Measurements from ENCODE around the gene TMPRSS9. TPM values are rescaled to one million over a fixed set of nuclear protein-coding genes. Genes with fewer than 3 reads are reported as not detected.
"Not testable (repeated sequence)": the region's sequence is repeated elsewhere in the genome, so short reads cannot be mapped to it uniquely, and the experiment has no call there.

TMPRSS9 gene
- total and polyA plus RNA-seq, 4 donors, result 0.05 to 0.37 (median 0.09) TPM; not detected in 1

DNA sequence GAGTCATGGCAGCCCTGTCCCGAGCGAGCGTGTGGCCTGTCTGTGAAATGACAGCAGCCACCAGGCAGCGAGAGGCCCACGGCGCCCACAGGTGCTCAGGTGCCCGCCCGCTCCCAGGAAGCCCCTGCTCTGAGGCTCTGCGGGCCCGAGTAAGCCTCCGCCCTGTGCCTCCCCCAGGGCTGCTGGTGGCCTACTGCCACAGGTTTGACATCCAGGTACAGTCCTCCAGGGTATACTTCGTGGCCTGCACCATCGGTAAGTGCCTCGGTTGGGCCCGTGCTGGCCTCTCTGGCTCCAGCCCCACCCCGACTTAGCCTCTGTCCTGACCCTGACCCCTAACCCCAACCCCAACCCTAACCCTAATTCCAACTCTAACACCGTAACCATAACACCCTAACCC, 15.0 kb upstream of the TMPRSS9 start:
- no peak for ATAC-seq (ENCODE audit: insufficient read depth, low FRiP score)
- no peak for DNase-seq

DNA sequence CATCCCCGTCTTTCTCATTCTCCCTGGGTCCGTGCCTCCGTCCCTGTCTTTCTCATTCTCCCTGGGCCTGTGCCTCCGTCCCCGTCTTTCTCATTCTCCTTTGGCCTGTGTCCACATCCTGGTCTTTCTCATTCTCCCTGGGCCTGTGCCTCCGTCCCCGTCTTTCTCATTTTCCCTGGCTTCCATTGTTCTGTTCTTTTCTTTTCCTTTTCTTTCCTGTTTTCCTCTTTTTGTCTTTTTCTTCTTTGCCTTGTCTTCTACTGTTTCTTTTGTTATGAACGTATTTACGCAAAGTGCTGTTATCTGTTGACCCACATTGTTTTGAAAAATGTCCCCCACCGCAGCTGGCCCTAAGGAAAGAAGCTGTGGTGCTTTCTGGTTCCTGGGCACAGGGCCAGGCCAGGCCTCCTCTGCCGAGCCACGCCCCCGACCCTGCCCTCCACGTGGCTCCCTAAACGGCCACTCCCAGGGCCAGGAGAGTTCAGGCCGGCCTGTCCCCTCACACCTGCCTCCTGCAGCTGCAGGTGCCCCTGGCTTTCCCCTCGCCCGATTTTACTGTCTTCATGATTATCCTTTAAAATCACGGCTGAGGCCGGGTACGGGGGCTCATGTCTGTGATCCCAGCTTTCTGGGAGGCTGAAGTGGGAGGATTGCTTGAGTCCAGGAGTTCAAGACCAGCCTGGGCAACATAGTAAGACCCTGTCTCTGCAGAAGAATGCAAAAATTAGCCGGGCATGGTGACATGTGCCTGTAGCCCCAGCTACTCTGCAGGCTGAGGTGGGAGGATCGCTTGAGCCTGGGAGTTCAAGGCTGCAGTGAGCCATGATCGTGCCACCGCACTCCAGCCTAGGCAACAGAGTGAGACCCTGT, 14.0 kb upstream of the TMPRSS9 start:
- no peaks in the 10 kb centered on the region for H3K27me3 ChIP-seq (ENCODE audit: control insufficient read depth in 3 of 3, insufficient read depth in 3 of 3, low read length in 2 of 3)
- TF ChIP-seq, protein P1, sequence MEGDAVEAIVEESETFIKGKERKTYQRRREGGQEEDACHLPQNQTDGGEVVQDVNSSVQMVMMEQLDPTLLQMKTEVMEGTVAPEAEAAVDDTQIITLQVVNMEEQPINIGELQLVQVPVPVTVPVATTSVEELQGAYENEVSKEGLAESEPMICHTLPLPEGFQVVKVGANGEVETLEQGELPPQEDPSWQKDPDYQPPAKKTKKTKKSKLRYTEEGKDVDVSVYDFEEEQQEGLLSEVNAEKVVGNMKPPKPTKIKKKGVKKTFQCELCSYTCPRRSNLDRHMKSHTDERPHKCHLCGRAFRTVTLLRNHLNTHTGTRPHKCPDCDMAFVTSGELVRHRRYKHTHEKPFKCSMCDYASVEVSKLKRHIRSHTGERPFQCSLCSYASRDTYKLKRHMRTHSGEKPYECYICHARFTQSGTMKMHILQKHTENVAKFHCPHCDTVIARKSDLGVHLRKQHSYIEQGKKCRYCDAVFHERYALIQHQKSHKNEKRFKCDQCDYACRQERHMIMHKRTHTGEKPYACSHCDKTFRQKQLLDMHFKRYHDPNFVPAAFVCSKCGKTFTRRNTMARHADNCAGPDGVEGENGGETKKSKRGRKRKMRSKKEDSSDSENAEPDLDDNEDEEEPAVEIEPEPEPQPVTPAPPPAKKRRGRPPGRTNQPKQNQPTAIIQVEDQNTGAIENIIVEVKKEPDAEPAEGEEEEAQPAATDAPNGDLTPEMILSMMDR (IDR thresholded peaks at IDR 0.05; ENCODE audit: control extremely low read depth, extremely low read depth), result no peak
- H3K9me3 ChIP-seq (ENCODE audit: control insufficient read depth in 4 of 4, insufficient read depth in 3 of 4, low read length in 3 of 4), result no peaks in the 10 kb centered on the region
- DNase-seq (peak in 2 of 3 donors; percentile 24 to 36), ATAC-seq (ENCODE audit: insufficient read depth, low FRiP score) (no peak)
- peaks cover 0 to 11% (median 0%) of the 10 kb centered on the region in 5 donors for H3K4me1 ChIP-seq (ENCODE audit: control insufficient read depth in 5 of 5, insufficient read depth in 5 of 5, low read length in 5 of 5)
- 69 to 73% methylated on average over 25 of the region's 25 CpGs for WGBS, 2 donors
- H3K4me3 ChIP-seq, result no peak overlapping the region
- no peak overlapping the region for H3K27ac ChIP-seq (ENCODE audit: low read depth in 1 of 2, low read length in 1 of 2)
- H3K36me3 ChIP-seq (ENCODE audit: control insufficient read depth in 4 of 4, insufficient read depth in 4 of 4, low read length in 4 of 4), result peaks cover 0 to 25% (median 14%) of the 10 kb centered on the region in 4 donors
- no peak overlapping the region for H3K9ac ChIP-seq (ENCODE audit: insufficient read depth in 1 of 2, low read length in 2 of 2)

More for the DNA sequence above, 15.0 kb upstream of the TMPRSS9 start:
- TF ChIP-seq, protein P1 (IDR thresholded peaks at IDR 0.05; ENCODE audit: control extremely low read depth, extremely low read depth), result no peak
- H3K4me1 ChIP-seq (ENCODE audit: control insufficient read depth in 5 of 5, insufficient read depth in 5 of 5, low read length in 5 of 5), result peaks cover 0 to 16% (median 0%) of the 10 kb centered on the region in 5 donors
- no peak overlapping the region for H3K9ac ChIP-seq (ENCODE audit: insufficient read depth in 1 of 2, low read length in 2 of 2)
- no peaks in the 10 kb centered on the region for H3K27me3 ChIP-seq (ENCODE audit: control insufficient read depth in 3 of 3, insufficient read depth in 3 of 3, low read length in 2 of 3)
- no peak overlapping the region for H3K4me3 ChIP-seq
- H3K36me3 ChIP-seq (ENCODE audit: control insufficient read depth in 4 of 4, insufficient read depth in 4 of 4, low read length in 4 of 4), result peaks cover 0 to 33% (median 12%) of the 10 kb centered on the region in 4 donors
- H3K9me3 ChIP-seq (ENCODE audit: control insufficient read depth in 4 of 4, insufficient read depth in 3 of 4, low read length in 3 of 4), result no peaks in the 10 kb centered on the region
- H3K27ac ChIP-seq (ENCODE audit: low read depth in 1 of 2, low read length in 1 of 2), result no peak overlapping the region
- 95 to 98% methylated on average over 15 to 17 of the region's 17 CpGs for WGBS, 2 donors

DNA sequence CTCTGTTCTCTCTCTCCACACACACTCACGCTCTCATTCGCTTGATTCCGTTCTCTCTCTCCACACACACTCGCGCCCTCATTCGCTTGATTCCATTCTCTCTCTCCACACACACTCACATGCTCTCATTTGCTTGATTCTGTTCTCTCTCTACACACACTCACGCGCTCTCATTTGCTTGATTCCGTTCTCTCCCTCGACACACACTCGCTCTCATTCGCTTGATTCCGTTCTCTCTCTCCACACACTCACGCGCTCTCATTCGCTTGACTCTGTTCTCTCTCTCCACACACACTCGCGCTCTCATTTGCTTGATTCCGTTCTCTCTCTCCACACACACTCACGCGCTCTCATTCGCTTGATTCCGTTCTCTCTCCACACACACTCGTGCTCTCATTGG, 10.2 kb upstream of the TMPRSS9 start:
- WGBS, 2 donors, result 96% methylated on average over 24 of the region's 24 CpGs
- H3K36me3 ChIP-seq (ENCODE audit: control insufficient read depth in 4 of 4, insufficient read depth in 4 of 4, low read length in 4 of 4), result peaks cover 3 to 48% (median 10%) of the 10 kb centered on the region in 4 donors
- H3K4me3 ChIP-seq; H3K27me3 ChIP-seq (ENCODE audit: control insufficient read depth in 3 of 3, insufficient read depth in 3 of 3, low read length in 2 of 3); DNase-seq; H3K4me1 ChIP-seq (ENCODE audit: control insufficient read depth in 5 of 5, insufficient read depth in 5 of 5, low read length in 5 of 5); H3K9ac ChIP-seq (ENCODE audit: insufficient read depth in 1 of 2, low read length in 2 of 2); H3K9me3 ChIP-seq (ENCODE audit: control insufficient read depth in 4 of 4, insufficient read depth in 3 of 4, low read length in 3 of 4); H3K27ac ChIP-seq (ENCODE audit: low read depth in 1 of 2, low read length in 1 of 2); ATAC-seq (ENCODE audit: insufficient read depth, low FRiP score): not testable (repeated sequence)

GRCh38 chr19:2350656-2351055, 9.4 kb upstream of the TMPRSS9 start:
- Histone ChIP-seq H3K36me3 (ENCODE audit: control insufficient read depth in 4 of 4, insufficient read depth in 4 of 4, low read length in 4 of 4) (peaks cover 0 to 43% (median 10%) of the 10 kb centered on the region in 4 donors), H3K27ac (ENCODE audit: low read depth in 1 of 2, low read length in 1 of 2) (no peak overlapping the region), H3K9me3 (ENCODE audit: control insufficient read depth in 4 of 4, insufficient read depth in 3 of 4, low read length in 3 of 4) (no peaks in the 10 kb centered on the region), H3K27me3 (ENCODE audit: control insufficient read depth in 3 of 3, insufficient read depth in 3 of 3, low read length in 2 of 3) (no peaks in the 10 kb centered on the region), H3K4me1 (ENCODE audit: control insufficient read depth in 5 of 5, insufficient read depth in 5 of 5, low read length in 5 of 5) (peaks cover 0 to 3% (median 0%) of the 10 kb centered on the region in 5 donors), H3K4me3 (no peak overlapping the region), H3K9ac (ENCODE audit: insufficient read depth in 1 of 2, low read length in 2 of 2) (no peak overlapping the region)
- TF ChIP-seq, protein P1 (IDR thresholded peaks at IDR 0.05; ENCODE audit: control extremely low read depth, extremely low read depth), result no peak
- no peak for ATAC-seq (ENCODE audit: insufficient read depth, low FRiP score)
- no peak for DNase-seq
- WGBS, 2 donors, result 95% methylated on average over 16 of the region's 16 CpGs
